Sciatic nerve (tissue), 2 donors: ENCODE measurements around the gene SH3PXD2B. TPM values are rescaled to one million over a fixed set of nuclear protein-coding genes. Genes with fewer than 3 reads are reported as not detected.

Experiments used
- ATAC-seq: fragments of 200-7000 bp; cut with Tn5 transposase; one replicate; pipeline ENCODE4 v1.9.1; 2020; ENCODE audit warnings: mild to moderate bottlenecking, moderate library complexity
- DNase-seq: peaks from one replicate; pipeline ENCODE4 v3.0.0-alpha.2; 2020; ENCODE audit warnings: low spot score
- intact Hi-C: fragments of 100-400 bp; cut with DNase I; formaldehyde crosslinking; loops from one replicate; pipeline ENCODE4 v1.14.2; 2022
- total RNA-seq: library from RNA; stranded (reverse); fragmentation: NEBNext Ultra II Directional; extraction: Animal tissue kit (Norgen Biotek cat#: 25700); gene quantifications from one replicate; pipeline ENCODE4 v1.2.1, GENCODE V29; 2021
- donor health status: DM: no; HTN: no; CAD: no.
- donor health status: DM: no; HTN: no; CAD: no.

The SH3PXD2B gene
- total RNA-seq, 1 donor from 2014 or later: 39.5 TPM

DNA sequence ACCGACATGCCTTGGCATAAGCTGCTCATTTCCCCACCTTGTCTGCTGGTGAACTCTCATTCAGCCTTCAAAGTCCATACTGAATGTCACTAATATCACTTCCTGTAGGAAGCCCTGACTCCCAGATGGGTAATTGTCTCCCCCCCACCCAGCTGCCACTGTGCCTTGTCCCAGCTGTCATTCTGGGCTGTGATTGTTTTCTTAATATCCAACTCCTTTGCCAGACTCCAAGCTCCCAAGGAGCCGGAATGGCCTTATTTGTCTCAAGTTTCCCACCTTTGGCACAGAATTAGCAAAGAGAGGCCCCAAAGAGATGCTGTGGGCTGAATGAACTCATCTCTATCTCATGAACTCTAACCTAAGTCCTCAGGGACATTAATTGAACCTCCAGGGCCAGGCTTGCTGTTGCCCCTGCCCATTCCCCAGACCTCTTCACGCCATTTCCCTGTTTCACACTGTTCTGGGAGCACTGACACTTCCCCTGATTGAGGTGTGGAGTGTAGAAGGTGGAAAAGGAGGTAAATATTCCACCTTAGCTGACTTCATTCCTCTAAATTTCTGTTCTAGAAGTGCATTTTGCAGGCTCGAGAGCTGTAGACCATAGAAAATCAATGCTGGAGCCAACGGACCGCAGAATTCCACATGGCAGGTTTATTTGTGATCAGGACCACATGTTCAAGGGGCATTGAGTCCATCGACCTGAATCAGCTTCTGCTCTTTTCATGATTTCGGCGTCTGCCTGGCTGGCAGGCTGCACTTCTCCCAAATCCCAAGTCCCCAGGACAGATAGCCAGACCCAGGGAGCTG is 4.9 kb upstream of the SH3PXD2B start:
- ATAC-seq: no peak
- DNase-seq: no peak
- intact Hi-C loops: no loop called here

DNA sequence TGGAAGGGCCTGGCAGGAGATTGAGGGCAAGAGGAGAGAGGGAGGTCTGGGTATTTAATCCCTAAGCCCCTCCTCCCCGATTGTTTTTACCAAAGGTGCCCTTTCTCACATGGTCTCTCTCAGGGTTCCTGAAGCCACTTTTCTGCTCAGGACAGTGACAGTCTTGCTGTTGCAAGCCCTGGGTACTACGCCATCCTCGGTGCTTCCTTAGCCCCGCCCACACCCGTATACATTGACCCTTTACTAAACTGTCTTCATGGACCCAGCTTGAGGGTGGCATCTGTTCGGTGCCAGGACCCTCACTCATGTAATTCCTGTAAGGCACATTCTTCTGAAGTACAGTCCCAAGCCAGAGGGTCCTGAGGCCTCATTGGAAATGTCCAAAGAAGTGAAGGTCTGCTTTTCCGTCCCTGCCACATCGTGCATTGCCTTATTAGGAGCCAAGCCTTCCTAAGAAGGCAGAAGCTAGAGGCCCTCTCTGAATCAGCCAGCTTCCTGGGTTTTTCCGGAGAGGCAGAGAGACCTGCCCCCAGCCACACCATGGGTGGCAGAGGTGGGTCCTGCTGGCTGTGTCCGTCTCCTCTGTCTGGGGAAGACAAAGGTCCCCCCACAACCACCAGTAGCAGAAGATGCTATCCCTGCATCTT is 1.9 kb upstream of the SH3PXD2B start:
- ATAC-seq: no peak
- intact Hi-C loops: no loop called here
- DNase-seq: no peak

GRCh38 chr5:172455511-172456061 is 1.3 kb upstream of the SH3PXD2B start:
- DNase-seq (no peak), ATAC-seq (peak; percentile 33)
- intact Hi-C loops: no loop called here

DNA sequence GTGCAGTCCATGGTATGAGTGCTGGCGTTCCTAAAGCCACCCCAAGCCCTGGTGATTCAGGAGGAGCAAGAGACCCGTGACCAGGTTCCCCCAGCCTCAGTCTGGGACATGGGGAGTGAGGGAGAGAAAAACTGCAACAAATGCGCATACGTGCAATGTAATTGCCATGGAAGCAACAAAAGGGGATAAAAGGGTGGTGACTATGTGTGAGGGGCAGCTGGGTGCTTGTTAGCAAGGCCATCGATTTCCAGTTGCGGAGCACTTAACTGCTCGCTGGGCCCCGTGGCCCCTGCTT is 709 bp upstream of the SH3PXD2B start:
- intact Hi-C loops: no loop called here
- ATAC-seq: no peak
- DNase-seq: no peak

- peak; percentile 83 for DNase-seq
- ATAC-seq: peak; percentile 22
- intact Hi-C loops: no loop called here
Observed at GRCh38 chr5:172453986-172454357, 353 bp downstream of the SH3PXD2B start.

DNA sequence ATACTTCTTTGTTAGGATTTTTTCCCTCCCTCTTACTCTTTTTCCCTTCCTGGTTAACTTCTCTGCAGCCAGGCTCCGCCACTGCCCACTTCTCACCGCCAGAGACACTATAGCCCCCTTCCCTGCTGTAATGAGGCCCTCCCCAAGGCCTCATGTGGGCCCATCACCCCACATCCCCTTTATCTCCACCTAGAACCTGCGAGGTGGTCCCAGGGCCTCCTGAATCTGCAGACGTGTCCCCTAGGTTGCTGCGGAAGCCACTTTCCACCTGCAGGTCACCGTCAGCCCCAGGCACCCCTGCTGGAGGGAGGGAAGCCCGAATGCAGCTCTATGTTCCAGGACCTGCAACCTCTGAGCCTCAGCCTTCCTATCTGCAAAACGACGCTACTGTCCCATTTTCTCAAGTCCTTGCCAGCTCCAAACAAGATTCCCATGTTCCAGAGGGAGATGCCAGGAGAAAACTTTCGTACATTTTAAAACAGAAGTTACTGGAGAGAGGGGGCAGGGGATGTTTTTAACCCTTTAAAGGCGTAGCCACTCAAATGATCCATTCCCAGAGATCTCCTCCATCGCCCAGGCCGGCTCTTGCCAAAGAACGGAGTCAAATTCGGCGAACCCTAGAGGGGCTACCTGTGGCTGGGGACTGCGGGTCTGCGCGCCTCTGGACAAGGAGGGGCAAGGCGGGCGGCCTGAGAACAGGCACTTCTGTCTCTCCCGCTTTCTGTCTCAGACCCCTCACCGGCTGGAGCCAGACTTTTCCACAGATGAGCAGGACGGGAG is 929 bp downstream of the SH3PXD2B start:
- intact Hi-C loops: no loop called here
- DNase-seq (no peak), ATAC-seq (peak; percentile 61)

GRCh38 chr5:172452398-172453205 is 1.7 kb downstream of the SH3PXD2B start:
- intact Hi-C loops: no loop called here
- ATAC-seq (peak; percentile 73), DNase-seq (no peak)

DNA sequence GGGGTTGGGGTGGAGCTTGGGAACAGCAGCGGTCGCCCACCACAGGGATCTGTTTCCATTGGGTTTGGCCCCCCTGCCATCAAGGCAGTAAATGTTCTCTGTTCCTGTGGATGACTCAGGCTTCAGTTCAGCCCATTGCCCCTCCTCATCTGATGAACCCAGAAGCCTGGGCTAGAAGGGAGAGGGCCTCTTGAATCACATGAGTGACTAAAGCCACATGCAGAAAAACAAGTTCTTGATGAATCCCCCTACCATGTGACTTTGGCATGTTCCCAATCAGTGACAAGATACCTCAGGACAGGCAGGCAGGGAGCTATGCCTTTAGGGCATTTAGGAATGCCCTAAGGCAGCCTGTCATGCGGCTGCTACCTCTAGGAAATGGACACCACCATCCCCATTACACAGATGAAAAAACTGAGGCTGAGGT is 2.5 kb downstream of the SH3PXD2B start:
- ATAC-seq: peak; percentile 52
- no peak for DNase-seq
- intact Hi-C loops: no loop called here

- DNase-seq (no peak), ATAC-seq (no peak)
- intact Hi-C loops: no loop called here
Observed at GRCh38 chr5:172450861-172451695, 3.2 kb downstream of the SH3PXD2B start.

GRCh38 chr5:172450453-172450852 is 3.9 kb downstream of the SH3PXD2B start:
- intact Hi-C loops: no loop called here
- no peak for ATAC-seq
- no peak for DNase-seq

DNA sequence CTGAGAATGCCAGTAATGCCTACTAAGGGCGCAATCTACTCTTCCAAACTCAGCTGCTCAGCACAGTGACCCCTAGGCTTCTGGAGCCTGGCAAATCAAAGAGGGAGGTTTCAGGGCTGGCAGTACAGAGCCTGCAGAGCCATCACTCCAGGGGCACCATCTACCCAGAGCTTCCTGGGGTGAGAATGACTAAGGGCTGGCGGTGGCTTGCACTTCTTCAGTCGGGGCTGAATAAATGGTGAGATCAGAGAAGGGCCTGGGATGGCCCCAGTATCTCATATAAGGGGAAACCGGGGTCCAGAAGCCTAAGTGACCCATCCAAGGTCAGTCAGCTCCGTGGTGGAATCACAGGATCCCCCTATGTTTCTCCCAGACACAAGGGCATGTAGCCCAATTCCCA is 5.3 kb downstream of the SH3PXD2B start:
- intact Hi-C loops: no loop called here
- DNase-seq: no peak
- no peak for ATAC-seq

DNA sequence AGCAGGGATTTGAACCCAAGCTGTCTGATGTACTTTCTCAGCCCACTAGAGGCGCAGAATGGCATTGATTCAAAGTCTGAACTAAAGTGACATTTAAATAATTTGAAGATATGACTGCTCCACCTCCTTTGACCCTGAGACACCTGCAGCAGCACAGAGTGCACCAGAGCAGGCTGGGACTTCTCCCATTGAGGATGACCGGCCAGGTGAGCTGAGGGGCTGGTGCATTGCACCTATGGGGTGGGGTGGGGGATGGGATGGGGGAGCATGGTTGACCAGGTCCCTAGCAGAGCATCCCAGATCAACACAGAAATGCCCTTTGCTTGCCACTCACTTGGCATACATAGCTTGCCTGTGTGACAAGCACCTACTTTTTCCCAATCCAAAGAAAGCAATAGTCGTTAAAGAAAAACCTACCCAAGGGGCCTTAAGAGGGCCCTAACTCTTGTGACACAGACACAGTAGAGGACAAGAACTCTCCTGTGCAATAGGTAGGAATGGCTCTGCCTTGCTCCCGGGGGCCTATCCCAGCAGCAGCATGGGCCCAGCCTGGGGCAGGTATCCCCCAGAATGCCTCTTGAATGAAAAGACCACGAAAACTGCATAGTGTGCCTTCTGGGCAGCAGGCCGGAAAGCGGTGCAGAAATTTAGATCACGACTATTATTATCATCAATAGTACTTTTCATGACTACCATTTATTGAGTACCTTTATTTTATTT is 6.5 kb downstream of the SH3PXD2B start:
- intact Hi-C loops: no loop called here
- DNase-seq: no peak
- ATAC-seq: no peak

- ATAC-seq: peak; percentile 27
- no peak for DNase-seq
- intact Hi-C loops: no loop called here
Observed at GRCh38 chr5:172446336-172447051, 7.8 kb downstream of the SH3PXD2B start.

DNA sequence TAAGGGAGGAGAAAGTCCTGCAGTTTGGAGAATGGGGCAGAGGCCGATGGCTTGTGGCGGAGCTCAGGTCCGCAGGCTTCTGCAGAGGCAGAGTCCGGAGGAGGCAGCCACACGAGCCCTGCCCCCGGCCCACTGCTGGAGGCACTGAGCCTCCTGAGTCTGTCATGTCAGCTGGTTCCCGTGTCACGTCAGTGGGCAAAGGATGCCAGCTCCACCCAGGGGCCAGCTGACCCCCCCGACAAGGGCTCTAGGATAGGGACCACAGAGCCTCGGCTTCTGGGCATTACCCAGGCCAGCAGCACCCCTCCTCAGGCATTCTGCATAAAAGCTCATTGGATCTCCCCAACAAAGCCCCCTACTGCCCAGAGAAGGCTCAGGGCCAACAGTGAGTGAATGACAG is 8.5 kb downstream of the SH3PXD2B start:
- ATAC-seq (peak; percentile 8), DNase-seq (no peak)
- intact Hi-C loops: loop anchor here (1.0 kb wide), 1 partner anchor 30 kb away; no protein-coding TSS in a partner anchor

GRCh38 chr5:172444626-172445365 is 9.5 kb downstream of the SH3PXD2B start:
- intact Hi-C loops: loop anchor here (1.0 kb wide), 1 partner anchor 28 kb away; no protein-coding TSS in a partner anchor
- ATAC-seq (no peak), DNase-seq (no peak)

GRCh38 chr5:172444110-172444510 is 10.2 kb downstream of the SH3PXD2B start:
- intact Hi-C loops: no loop called here
- DNase-seq (no peak), ATAC-seq (no peak)
